NOMO-1 treated with DMSO at 0.1 percent for 48 hours (cell line): ENCODE data around the gene PAPPA.

ENCODE experiments used
- DNase-seq: peaks from one replicate; lab custom pipeline; 2025; ENCODE audit not compliant: unreplicated experiment; lab: John Stamatoyannopoulos, UW

PAPPA gene

DNA sequence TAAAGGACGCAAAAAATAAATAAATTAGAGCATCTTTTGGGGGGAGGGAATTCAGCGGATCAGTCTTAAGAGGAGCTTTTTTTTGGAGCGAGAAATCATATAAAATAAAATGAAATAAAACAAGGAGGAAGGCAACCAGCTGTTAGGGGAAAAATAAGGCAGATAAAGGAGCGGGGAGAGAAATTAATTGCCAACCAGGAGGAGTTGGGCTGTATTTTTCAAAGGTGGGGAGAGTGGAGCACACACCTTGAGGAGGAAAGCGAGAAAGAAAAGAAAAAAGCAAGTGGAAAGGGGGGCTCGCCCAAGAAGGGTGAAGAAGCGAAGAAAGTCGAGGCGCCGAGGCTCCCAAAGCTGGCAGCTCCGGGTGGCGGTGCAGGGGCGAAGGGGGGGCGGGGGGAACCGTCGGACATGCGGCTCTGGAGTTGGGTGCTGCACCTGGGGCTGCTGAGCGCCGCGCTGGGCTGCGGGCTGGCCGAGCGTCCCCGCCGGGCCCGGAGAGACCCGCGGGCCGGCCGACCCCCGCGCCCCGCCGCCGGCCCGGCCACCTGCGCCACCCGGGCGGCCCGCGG is at the start of gene PAPPA:
Gene PAPPA, plus strand, starts transcription at position 27 of the 569 bp plus-strand sequence. Its CDS starts 382 bp downstream, at position 409.
- DNase-seq, result no peak

DNA sequence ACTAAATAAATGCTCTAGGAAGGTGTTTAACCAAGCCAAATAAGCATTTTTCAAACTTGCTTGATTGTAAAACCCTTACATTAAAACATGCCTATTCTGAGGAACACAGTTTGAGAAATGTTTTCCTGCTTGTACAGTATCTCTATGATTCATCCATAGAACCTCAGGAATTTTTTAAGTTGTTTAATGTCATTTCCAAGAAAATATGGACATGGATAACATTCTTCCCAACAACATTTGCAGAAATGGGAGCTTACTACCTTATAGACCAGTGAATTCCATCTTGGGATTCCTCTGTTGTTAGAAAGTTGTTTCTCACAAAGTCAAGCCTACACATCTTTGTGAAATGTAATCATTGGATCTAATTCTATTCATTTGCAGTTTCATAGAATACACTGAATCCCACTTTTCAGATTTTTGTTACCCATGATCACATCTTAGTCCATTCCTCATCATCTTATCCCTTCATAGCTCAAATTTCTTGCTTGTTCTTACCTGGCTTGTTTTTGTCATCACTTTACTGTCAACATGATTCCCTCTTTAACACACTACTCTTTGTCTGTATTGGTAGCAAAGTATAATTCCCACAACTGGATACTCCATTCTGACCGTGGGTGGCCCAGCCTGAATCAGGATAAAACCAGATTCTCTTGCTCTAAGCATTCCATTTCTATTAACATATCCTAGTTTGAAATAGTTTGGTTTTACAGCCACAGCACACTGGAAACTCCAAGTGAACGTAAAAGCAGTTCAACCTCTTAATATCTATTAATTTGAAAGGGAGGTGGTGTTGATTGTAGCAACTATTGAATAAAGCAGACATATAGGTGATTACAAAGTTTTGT is 49.4 kb upstream of the PAPPA start:
- no peak for DNase-seq

- no peak for DNase-seq
These were observed 41.4 kb upstream of the PAPPA start for GRCh38 chr9:116112236-116112635.

GRCh38 chr9:116115761-116116353 is 37.7 kb upstream of the PAPPA start:
- no peak for DNase-seq

- DNase-seq, result no peak
These were observed 37.2 kb upstream of the PAPPA start for GRCh38 chr9:116116393-116116792.

DNA sequence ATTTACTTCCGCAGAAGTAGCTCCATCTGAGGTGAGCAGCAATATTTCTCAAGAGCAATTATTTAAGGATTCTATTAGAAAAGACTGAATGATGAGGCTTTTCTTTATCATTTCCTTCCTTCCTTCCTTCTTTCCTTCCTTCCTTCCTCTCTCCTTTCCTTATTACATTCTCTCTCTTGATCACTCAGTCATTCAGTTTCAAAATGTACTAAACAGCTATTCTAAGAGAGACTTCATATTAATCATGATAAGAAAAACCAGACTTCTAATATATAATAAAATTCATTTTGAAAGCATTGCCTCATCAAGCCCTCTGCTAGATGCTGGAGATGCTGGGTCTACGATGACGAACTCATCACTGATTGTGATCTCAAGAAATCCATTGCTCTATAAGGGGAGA is 30.4 kb upstream of the PAPPA start:
- DNase-seq, result no peak

GRCh38 chr9:116124472-116125040 is 29.0 kb upstream of the PAPPA start:
- DNase-seq, result no peak

- no peak for DNase-seq
These were observed 20.4 kb upstream of the PAPPA start for GRCh38 chr9:116133163-116133562.

- no peak for DNase-seq
These were observed 18.6 kb upstream of the PAPPA start for GRCh38 chr9:116134975-116135374.

- no peak for DNase-seq
These were observed 16.6 kb upstream of the PAPPA start for GRCh38 chr9:116137010-116137409.

DNA sequence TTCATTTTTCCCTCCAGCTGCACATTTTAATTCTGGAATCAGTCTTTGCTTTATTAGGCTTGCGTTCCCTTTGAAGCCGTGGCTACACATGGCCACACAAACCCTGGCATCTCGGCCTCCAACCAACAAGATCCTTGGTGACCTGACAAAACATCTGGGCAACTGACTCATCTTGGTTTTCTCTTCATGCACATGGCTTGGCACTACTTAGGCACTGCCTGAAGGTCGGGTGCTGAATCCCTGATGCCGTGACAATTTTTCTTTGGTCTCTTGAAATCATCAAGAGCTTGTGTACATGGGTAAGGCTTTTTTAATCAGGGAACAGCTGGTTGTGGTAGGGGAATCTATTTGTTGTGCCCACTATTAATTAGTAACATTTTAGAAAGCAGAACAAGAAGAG is 16.0 kb upstream of the PAPPA start:
- DNase-seq, result no peak

- DNase-seq, result no peak
These were observed 11.6 kb upstream of the PAPPA start for GRCh38 chr9:116141864-116142561.

DNA sequence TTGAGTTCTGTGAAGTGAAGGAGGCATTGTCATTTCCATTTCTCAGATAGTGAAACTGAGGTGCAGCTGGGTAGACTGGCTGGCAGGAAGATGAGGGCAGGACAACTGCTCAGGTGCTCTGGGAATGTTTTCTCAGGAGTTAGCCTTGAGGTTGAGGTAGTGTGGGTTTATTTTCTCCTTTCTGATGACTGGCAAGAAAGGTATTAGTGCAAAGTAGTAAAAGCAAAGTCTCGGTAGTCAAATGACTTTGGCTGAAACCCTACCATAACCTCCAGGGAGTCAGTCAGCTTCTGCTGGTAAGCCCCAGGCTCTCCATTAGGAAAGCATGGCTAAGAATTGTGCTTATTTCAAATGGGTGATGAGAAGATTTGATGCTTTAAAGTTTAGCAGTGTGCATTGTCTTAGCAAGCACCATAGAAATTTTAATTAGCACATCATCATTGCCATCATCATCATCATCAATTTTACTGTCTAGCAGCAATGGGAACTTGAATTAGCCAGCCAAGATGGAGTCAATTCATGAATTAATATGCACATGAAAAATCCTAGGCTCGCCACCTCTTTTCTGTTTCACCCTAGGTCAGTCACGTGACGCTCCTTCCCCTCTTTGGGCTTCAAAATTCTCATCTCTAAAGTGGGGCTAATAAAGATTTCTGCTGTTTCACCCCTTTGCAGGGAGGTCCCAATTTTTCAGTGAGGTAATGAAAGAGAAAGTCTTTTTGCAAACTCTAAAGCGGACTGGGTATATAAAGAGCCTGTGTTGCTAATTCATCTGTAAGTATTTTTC is 10.7 kb upstream of the PAPPA start:
- DNase-seq, result no peak

GRCh38 chr9:116144038-116144437 is 9.6 kb upstream of the PAPPA start:
- no peak for DNase-seq

GRCh38 chr9:116144555-116144954 is 9.0 kb upstream of the PAPPA start:
- no peak for DNase-seq

DNA sequence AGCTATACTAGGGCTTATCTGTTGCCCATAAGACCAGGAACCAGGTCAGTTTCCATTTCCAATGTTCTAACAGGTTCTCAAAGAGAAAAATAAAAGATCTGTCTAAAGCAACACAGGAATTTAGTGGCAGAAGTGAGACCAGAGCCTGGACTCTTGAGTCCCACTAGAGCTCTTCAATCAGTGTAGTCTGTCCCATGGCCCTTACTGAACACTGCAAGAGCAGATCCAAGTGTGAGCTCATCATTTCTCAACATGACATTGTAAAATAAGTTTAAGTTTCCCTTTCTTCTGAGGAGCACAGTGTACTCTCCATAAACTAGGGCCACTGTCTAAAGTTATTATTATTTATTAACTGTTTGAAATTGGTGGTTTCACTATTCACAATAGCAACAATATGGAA is 8.6 kb upstream of the PAPPA start:
- no peak for DNase-seq

- DNase-seq, result no peak
These were observed 5.8 kb upstream of the PAPPA start for GRCh38 chr9:116147821-116148220.

DNA sequence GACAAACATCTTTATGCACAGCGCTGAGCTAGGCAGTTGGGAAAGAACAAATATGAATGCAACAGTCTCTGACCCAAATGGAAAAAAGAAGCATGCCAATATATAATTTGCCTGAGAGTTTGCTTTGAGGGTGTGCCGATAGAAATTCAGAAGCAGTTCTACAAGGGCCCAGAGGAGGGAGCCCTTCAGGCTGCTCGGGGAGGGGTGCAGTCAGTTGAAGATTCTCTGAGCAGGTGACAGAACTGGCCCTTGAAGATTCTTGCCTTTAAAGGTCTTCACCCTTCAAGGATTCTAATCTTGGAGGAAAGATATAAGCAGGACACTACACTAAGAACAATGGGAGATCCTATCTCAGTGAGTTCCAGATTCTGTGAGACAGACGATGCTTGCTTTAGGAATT is 3.7 kb upstream of the PAPPA start:
- no peak for DNase-seq

GRCh38 chr9:116151199-116151598 is 2.4 kb upstream of the PAPPA start:
- DNase-seq, result no peak

DNA sequence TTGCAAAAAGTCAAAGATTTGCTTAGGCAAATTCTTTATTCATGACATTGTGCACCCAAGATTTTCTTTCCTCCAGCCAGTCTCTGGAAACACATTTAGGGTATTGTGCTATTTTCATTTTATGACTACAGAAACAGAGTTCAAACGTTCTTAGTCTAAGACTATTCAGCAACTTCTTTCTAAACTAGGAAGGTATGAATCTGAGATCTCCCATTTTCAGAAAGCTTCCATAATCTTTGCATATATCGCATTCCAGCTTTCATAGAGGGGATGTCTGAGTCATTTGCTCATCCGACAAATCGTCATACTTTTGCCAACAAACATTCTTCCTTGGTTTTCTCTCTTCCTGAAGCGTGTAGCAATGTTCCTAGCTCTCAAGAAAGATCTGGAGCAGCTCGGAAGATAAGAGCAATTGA is 1.6 kb upstream of the PAPPA start:
- no peak for DNase-seq

GRCh38 chr9:116152390-116152789 is 1.2 kb upstream of the PAPPA start:
- DNase-seq, result no peak
